Germinal center (tissue), 1 donor: ENCODE measurements around the gene SLIT1.
"Not testable (repeated sequence)": the region's sequence is repeated elsewhere in the genome, so short reads cannot be mapped to it uniquely, and the experiment has no call there.

ENCODE experiments used
- DNase-seq: peaks from one replicate; pipeline ENCODE4 v3.0.0; 2012; ENCODE audit warnings: mixed read lengths, low spot score

The SLIT1 gene

DNA sequence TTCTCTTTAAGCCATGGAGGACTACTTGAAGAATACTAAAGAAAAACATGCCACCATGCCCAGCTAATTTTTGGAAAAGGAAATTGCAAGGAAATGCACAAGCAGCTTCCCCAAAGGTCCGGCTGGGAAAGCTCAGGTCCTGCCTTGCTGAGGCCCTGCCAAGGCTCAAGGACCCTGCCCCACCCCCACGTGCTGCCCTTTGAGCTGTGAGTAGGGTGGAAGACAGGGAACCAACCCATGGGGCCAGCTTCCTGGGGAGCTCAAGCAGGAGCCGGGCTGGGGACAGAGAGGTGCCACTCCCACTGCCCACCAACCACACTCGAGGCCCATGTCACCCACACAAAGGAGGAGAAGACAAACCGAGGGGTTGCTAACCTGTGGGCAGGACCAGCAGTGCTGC is 78.2 kb downstream of the SLIT1 start:
- no peak for DNase-seq

DNA sequence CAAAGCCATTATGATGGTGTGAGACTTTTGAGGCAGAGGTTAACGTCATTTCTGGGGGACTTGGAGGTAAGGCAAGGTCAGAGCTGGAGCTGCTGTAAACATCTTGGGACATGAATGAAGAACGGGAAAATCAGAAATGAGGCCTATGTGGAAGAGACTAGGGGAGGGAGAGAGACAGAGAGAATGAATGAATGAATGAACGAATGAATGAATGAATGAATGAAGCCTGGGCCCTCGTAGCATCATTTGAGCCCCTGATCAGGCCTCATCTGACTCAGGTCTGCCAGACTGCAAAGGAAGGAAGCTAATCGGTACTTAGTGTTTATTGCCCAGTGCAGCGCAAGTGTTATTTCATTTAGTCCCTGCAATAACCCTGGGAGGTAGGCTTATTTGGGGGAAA is 79.6 kb downstream of the SLIT1 start:
- no peak for DNase-seq

DNA sequence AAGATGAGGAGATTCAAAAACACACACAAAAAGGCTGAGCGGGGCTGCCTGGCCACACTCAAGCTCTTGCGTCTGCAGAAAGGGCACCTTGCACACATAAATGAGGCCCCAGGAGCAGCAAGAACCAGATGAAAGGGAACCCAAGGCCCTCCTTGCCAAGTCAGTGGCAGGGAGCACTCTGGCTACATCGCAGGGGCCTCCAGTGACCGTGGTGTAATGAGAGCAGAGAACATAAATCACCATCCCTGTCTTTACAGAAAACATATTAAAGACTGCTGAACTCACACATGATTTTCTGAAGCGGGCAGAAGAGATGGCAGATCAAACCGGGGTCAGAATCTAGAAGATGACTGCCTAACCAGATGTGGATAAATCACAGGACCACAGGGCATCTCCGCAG is 80.5 kb downstream of the SLIT1 start:
- DNase-seq, result no peak

DNA sequence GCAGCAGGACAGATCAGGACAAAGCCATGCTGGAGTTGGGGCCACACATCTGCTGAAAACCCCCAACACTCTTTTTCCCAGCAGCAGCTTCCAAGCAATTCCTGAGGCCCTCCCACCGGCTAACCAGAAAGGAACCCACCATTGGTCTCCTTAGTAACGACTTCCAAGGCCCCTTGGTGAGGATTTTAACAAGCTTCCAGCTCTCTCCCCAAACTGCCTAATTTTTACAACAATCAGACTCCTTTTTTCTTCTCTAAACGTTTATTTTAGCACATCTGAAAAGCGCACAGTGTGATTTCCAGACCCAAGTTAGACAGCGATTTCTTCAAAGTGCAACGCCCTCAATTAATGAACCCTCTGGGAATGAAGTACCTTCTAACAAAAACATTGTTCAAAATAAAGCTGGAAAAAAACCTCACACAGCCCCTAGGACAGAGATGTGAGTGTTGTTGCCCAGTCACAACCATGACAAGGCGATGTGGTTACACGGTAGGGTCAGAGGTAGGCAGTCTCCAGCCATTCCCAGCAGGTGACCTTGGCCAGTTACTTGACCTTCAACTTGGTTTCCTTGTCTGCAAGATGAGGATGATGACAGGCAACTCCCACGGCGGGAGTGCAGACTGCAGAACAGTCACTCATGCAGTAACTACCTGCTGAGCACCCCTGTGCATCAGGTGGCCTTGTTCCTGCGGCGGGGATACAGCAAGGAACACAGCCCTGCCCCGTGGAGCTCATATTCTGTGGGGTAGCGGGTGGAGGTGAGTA is 82.3 kb downstream of the SLIT1 start:
- no peak for DNase-seq

DNA sequence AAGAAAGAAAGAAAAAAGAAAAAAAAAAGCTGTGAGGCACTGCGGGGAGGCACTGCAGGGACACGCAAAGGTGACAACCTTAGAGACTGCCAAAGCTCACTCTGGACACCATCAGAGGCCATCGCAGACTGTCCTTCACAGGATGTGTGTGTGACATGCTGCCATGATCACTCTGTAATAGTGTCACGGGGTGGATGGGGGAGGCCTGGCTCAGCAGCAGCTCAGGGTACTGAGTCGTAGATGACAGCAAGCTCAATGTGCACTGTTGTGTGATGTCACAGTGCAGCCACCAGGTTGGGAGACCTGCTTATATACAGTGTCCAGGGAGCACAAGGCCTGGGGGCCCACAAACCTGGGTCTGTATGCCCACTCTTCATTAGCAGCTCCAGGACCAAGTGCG is 83.3 kb downstream of the SLIT1 start:
- no peak for DNase-seq

DNA sequence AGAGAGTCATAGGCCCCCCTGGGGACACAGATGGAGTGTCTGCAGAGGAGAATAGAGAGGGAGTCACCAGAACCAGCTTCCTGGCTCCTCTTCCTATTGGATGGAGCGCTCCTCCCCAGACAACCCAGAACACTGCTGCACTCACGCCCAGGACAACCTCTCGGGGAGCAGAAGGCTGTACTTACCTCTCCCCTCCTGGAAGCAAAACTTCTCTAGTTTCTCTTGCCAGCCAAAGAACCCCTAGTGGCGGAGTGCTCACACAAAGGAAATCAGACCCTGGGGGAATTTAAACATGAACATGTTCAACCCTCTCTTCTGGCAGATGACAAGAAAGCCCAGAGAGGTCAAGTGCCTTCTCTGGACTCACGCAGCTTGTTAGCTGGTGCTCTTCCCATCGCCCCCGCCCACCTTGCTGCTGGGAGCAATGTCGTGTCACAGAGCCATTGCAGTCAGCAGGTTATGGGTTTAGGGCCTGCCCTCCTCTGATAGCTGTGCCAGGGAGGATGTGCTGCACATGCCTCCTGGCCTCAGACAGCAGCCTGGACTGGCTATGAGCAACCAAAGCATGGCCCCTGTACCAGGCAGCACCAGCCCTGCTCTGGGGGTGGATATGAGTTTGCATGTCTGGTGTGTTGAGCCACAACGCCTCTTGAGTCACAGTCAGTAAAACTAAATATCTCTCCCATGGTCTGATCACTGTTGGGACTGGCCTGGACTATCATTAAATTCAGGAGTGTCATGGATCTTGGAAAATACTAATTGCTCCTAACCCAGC is 84.4 kb downstream of the SLIT1 start:
- no peak for DNase-seq

DNA sequence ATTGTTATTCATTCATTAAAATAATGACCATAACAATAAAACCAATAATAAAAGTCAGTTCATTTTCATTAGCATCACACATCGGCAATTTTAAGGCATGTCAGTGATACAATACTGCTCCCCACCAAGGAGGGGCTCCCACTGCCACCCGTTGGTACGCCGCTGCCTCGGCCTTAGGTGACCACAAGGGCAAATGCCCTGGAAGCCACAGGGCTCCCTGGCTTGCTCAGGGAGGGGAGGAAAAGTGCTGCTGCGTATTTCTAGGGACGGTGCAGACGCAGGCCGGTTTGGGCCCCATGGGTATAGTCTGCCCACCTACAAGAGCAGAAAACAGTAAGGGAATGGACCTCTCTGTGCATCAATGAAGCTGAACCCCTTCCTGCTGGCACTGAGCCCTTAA is 85.1 kb downstream of the SLIT1 start:
- no peak for DNase-seq

DNA sequence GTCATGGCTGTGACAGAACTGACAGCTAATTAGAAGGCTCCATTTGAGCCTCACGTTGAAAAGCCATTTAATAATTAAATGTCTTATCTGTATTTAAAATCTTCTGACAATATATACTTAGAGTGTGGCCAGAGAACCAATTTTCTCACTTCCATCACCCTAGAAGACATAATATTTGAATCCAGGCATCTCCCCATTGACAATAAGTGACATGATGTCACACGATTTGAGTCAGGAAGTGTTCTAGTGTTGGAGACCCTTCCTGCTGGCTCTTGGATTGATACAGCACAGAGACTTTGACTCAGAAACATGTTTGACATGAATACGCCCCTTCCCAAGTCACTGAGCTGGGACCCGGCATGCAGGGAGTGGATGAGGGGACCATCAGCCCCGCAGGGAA is 85.9 kb downstream of the SLIT1 start:
- no peak for DNase-seq

DNA sequence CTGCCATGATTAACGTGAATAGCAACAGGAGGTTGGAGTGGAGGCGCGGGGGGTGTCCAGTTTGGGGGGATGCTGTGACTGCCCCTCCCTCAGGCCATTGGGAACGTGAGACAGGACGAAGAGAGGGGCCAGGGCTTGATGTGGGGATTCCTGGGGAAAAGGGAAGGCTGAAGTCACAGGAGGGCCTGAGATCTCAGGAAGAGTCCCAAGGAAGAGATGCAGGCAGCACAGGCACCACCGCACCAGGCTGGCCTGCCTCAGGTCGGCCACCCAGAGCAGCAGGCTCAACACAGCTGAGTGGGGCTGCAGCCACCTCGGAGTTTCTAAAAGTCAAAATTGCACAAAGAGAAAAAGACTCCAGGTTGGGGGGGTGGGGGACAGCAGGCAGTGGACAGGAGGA is 86.7 kb downstream of the SLIT1 start:
- no peak for DNase-seq

DNA sequence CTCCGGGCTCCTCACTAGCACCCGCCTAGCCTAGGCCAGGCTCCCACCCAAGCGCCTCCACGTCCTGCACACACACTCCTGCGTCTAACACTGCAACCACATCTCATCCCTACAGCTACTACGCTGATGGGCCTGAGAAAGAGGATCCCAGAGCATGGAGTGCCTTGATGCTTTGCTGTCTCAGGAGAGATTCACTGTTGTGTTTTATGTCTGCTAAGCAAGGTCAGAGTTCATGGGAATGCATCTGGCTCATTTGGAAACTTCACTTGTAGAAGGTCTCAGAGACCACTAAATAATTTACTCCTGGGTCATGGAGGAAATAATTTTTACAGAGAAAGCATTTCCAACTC is 88.7 kb downstream of the SLIT1 start:
- no peak for DNase-seq

DNA sequence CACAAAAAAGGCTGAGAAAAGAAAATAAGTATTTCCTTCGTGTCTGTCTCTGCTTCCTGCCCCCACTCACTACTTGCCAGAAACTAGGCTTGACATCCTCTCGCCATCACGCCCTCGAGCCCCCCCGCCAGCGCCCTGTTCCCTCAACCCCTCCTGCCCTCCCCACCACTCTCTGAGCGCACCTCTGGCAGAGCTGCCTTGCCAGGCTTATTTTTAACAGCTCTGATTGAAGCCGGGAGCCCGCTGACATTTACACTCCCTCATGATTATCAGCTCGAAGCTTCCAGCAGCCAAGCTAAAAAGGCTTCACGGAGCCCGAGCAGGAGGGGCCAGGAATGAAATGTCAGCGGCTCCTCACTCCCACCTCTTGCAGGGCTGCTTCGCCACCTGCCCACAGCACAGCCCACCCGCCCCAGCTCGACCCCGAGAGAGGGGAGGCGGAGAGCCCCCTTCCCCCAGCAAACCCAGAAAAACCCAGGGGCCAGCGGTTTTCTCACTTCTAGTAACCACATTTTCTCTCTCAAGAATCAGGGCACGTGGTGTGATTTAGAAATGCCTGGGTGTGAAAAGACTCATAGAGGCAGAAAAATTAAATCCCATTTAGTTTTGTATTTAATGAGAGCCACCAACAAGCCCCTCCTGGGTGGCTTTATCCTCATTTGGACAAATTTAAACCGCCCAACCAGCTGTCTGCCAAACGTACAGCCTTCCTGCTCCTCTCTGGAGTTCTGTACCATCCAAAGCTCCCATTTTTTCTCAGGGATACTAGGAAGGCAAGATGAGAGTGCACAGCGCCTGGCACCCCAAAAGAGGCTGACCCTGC is 89.3 kb downstream of the SLIT1 start:
- DNase-seq, result no peak

DNA sequence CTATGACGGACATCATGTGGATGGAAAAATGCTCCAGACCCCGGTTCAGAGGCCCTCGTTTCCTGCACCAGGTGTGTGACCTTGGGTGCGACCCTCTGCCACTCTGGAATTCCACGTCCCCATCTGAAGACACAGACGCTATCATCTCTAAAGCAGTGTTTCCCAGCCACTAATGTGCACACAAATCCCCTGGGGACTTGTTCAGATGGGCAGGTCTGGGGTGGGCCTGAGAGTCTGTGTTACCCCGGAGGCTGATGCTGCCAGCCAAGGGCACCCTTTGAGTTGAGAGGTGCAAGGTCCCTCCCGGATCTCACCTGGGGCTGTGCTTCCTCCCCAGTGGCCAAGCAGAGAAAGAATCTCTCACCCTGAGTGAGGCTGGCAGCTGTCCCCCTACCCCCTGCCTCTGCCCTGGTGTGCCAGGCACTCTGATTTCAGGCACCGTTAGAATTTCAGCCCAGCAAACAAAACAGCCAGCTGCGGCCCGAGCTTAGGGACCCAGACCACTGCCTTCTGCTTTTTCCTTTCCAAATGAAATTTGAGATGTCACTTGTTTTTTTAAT is 90.0 kb downstream of the SLIT1 start:
- no peak for DNase-seq

DNA sequence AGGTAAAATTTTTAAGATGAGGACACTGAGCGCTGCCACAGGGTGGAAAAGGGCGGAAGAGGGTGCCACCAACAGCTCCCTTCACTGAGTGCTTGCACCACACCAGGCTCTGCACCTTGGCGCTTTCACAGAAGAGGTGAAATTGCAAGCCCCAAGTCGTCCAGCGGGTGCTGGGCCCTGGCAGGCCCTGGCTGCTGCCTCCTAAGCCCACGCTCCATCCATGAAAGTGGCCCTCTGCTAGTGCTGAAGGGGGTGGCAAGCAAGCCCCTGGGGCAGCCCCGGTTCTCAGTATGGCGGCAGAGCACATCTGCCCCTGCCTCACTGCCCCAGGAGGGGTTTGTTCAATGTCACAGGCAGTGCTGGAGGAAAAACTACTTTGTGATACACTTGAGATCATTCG is 95.1 kb downstream of the SLIT1 start:
- DNase-seq, result no peak

DNA sequence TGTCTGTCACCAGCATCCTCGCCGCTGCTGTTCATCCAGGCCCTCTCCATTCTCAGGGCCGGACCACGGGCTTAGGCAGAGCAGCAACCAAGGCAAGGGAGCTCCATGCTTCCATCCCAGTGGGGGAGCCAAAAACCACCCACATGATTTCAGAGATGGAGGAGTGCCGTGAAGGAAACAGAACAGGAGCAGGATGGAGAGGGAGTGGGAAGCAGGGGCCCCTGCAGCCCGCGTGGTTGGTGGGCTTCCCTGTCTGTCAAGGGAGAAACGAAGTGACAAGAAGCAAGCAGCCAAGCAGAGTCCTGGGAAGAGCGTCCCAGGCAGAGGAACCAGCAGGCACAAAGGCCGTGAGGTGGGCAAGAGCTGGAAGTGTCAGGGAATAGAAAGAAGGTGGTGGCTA is 95.7 kb downstream of the SLIT1 start:
- no peak for DNase-seq

DNA sequence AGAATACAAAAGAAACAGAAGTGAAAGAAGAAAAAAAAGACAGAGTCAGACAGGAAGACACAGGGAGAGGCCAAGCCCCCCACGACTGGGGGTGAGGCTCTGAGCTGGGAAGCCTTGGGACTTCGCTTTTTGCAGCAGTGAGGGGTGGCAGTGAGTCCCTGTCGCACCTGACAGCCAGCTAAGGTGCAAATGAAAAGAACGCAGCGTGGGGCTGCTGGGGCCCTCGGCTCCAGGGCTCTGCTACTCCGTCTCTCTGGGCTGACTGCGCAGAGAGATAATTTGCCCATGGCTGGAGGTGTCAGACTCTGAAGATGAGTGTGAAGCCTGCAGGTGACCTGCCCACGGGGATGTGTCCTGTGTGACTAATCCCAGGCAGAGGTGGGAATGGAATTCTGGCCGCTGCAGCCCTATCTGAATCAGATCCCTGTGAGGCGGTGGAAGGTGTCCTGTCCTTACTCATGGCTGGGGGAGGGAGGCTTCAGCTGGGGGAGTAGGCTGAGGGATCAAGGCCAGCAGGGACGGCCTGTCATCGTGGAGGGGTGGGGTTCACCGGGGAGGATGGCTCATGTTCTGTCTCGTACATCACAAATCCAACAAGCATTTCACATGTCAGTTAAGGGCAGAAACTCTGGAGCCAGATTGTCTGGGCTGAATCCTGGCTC is 96.4 kb downstream of the SLIT1 start:
- no peak for DNase-seq

DNA sequence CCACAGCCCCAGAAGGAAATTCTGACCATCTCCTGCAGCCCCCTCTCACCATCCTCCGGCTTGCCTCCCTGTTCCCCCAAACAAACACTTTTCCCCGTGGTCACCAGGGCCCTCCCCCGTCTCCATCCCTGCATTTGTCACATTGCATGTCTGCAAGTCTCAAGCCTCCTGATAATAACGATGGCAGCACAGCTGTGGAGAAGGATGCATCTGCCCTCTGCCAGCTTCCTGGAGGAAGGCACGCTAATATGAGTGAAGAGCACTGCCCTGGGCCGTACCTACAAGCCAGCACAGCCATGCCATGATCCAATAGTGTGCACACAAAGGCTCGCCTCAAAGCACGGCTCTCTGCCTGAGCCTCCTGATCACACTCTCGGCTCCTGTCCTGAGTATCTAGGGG is 98.5 kb downstream of the SLIT1 start:
- no peak for DNase-seq

DNA sequence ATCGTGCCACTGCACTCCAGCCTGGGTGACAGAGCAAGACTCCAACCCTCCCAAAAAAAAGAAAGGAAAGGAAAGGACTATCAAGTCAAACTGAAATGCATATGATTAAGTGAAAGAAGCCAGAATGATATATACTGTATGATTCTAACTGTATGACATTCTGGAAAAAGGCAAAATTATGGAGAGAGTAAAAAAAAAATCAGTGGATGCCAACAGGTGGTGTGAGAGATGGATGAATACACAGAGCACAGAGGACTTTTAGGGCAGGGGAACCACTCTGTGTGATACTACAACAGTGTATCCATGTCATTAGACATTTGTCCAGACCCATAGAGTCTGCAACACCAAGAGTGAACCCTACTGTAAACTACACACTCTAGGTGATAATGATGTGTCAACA is 99.2 kb downstream of the SLIT1 start:
- DNase-seq, result no peak

DNA sequence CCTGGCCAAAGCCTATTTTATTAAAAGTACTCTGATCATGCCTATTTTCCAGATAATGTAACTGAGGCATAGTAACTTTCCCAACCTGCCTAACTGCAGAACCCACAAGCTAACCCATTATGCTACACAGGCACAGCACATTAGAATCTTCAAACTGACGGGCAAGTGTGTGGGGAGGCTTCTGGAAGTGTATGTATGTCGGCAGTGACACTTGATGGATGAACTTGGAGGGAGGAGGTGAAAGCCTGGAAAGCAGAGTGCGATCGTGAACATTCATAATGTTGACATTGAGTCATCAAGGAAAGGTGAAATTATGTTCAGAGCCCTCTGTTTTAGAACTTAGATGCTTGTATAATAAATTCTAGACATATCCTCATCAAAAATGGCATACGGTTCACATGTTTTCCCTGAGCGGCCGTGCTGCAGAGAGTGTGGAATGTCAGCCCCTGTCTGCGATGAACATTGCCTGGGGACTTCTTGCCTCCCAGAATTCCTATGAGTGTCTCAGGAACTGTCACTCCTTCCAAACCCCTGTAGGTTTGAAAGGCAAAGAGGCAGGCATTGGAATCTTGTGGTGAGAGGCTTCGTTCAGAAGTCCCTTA is 102.4 kb downstream of the SLIT1 start:
- no peak for DNase-seq

DNA sequence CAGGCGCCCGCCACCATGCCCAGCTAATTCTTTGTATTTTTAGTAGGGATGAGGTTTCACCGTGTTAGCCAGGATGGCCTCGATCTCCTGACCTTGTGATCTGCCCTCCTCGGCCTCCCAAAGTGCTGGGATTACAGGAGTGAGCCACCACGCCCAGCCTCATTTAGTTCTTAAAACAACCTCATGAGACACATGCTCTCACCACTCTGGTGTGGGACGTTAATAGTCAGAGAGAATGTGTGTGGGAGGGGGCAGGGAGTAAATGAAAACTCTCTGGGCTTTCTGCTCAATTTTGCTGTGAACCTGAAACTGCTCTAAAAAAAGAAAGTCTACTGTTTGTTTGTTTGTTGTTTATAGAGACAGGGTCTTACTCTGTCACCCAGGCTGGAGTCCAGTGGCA is 103.2 kb downstream of the SLIT1 start:
- not testable (repeated sequence) for DNase-seq

DNA sequence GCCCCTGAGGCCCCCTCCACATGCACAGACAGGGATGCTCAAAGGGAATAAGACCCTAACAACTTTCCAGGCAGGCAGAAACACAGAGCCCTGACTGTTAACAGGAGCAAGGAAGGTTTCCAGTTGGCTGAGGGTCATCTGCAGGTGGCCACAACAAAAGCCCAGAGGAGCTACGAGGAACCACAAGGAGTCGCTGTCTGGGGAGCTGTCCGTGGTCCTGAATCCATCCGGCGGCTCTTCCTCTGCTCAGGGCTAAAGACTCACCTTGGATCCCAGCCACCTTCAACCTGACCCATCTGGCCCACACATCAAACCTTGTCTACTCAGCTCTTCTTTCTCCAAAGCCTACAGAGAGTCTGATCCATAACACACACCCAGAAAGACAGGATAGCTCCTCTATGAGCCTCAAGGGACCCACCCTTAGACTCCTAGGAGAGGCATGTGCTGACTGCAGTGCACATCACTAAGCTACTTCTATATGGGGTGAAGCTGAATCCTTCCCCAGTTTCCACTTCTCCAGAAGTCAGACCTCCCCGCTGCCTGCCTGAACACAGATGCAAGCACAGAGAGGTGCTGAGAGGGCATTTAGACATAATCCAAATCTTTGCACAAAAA is 104.0 kb downstream of the SLIT1 start:
- DNase-seq, result peak; percentile 71

DNA sequence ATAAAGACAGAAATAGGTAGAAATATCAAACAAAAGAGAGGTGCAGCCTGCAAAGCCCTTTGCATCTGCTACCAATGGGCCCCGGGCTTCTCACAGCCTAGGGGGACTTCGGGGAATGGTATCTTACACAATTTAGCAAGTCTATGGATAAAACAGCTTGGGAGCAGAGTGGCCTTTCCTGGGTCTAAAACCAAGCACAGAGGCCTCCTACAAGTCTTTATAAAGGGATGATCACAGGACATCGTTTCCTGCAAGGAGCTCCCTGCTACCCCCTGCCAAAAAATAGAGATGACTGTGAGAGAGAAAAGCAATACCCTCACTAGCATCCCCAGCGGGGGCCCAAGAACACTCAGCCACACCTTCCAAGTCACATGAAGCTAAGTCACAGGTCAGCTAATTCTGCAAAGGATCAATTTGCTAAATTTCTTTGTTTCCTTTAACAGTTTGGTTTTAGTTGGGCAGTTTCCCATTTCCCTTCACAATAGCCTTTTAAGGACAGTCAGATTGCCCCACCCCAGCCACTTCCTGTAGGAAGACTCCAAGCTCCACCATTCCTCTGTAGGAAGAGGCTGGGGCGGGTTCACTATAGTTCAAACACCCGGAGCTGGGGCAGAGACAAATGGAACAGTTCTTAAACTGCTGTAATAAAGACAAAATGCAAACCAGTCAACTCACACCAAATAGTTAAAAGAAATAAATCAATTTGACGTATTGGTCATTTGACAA is 105.5 kb downstream of the SLIT1 start:
- DNase-seq, result no peak
